ENCODE results near the gene JAM3. TPM values are rescaled to one million over a fixed set of nuclear protein-coding genes. Genes with fewer than 3 reads are reported as not detected.

The JAM3 gene
- total and polyA plus RNA-seq, 2 experiments from 2014 or later: 46.2 to 63.7 TPM

DNA sequence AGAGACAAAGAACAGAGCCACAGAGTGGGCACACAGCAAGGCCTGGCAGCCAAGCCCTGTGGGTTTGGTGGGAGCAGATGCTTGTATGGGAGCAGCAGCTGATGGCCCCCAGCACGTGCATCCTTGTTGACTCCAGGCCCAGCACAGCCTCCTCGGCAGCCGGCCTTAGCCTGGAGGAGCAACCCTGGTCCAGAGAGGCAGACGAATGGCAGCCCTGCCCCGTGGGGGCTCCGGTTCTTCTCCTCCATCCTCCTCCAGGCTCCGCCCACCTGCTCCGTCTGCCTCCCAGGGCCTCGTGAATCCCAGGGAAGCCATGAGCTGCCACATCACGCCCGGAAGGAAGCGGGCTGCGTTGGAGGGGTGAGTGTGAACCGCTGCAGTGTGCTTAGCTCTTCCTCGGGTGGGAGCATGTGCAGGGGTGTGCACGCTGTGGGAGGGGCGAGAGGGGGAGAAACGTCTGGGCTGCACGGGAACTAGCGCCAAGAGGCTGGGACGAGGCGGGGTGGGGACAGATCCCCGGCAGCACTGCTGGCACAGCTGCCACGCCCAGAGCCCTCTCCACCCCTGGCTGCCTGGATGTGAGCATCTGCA lies 36.3 kb upstream of the JAM3 start:
- H3K9me3 ChIP-seq (ENCODE audit: low read depth): no peaks in the 10 kb centered on the region
- no peaks in the 10 kb centered on the region for H3K27me3 ChIP-seq (replicated peaks; ENCODE audit: insufficient read depth)
- DNase-seq: peak; percentile 74
- H3K27ac ChIP-seq: no peak overlapping the region
- H3K9ac ChIP-seq: peak overlapping the region; percentile 46
- H3K4me1 ChIP-seq (ENCODE audit: insufficient read depth): peaks cover 16% of the 10 kb centered on the region
- TF ChIP-seq EZH2phosphoT487 (IDR thresholded peaks at IDR 0.05; ENCODE audit: insufficient read depth, low read depth): no peak
- TF ChIP-seq EZH2 (IDR thresholded peaks at IDR 0.05; ENCODE audit: insufficient read depth, poor library complexity, severe bottlenecking): no peak
- WGBS, 2 experiments (ENCODE audit: low coverage in 1 of 2, low lambda C conversion rate in 2 of 2, missing lambda C conversion rate in 2 of 2): 6 to 8% methylated on average over 24 of the region's 24 CpGs
- H3K9me2 ChIP-seq (ENCODE audit: insufficient read depth): no peaks in the 10 kb centered on the region
- peak overlapping the region; percentile 66 for H2AFZ ChIP-seq
- peaks cover 10% of the 10 kb centered on the region; the same call in 1 of the 2 replicates for H3F3A ChIP-seq (ENCODE audit: insufficient read depth)
- no peaks in the 10 kb centered on the region for H3K79me2 ChIP-seq (ENCODE audit: insufficient read depth)
- peak overlapping the region; percentile 48 for H3K4me2 ChIP-seq (ENCODE audit: unreplicated experiment)
- no peaks in the 10 kb centered on the region for H4K20me1 ChIP-seq (ENCODE audit: insufficient read depth)
- H3K4me3 ChIP-seq: peak overlapping the region; percentile 43; the same call in 1 of the 2 replicates
- in situ Hi-C loops (cut with MboI): no loop called here
- no peaks in the 10 kb centered on the region for H3K36me3 ChIP-seq (ENCODE audit: low read depth)

DNA sequence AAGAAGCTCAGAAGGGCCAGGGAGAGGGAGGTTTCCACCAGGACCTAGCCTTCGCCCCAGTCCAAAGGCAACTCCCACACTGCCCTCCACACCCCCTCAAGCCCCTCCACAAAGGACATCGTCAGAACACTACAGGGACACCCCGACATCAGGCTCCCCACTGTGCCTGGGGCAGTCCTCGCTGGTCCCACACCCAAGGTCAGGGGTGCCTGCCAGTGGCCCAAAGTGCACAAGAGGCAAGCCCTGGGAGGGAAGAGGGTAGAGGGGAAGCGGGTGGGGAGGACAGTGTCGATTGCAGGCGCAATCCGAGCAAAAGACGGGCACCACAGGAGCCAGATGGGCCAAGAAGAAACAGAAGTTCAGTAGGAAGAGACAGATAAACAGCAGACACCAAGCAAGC lies 35.6 kb upstream of the JAM3 start:
- in situ Hi-C loops (cut with MboI): no loop called here
- Histone ChIP-seq H2AFZ (peak overlapping the region; percentile 66), H4K20me1 (ENCODE audit: insufficient read depth) (no peaks in the 10 kb centered on the region), H3F3A (ENCODE audit: insufficient read depth) (peaks cover 14% of the 10 kb centered on the region; the same call in 1 of the 2 replicates), H3K27me3 (replicated peaks; ENCODE audit: insufficient read depth) (no peaks in the 10 kb centered on the region), H3K36me3 (ENCODE audit: low read depth) (no peaks in the 10 kb centered on the region), H3K27ac (peak overlapping the region; percentile 45), H3K9me2 (ENCODE audit: insufficient read depth) (no peaks in the 10 kb centered on the region), H3K9me3 (ENCODE audit: low read depth) (no peaks in the 10 kb centered on the region), H3K4me3 (peak overlapping the region; percentile 43), H3K9ac (peak overlapping the region; percentile 46), H3K79me2 (ENCODE audit: insufficient read depth) (no peaks in the 10 kb centered on the region), H3K4me1 (ENCODE audit: insufficient read depth) (peaks cover 20% of the 10 kb centered on the region), H3K4me2 (ENCODE audit: unreplicated experiment) (peak overlapping the region; percentile 48)
- 21 to 24% methylated on average over 9 of the region's 9 CpGs for WGBS, 2 experiments (ENCODE audit: low coverage in 1 of 2, low lambda C conversion rate in 2 of 2, missing lambda C conversion rate in 2 of 2)
- no peak for TF ChIP-seq EZH2 (IDR thresholded peaks at IDR 0.05; ENCODE audit: insufficient read depth, poor library complexity, severe bottlenecking)
- no peak for TF ChIP-seq EZH2phosphoT487 (IDR thresholded peaks at IDR 0.05; ENCODE audit: insufficient read depth, low read depth)
- DNase-seq: no peak

DNA sequence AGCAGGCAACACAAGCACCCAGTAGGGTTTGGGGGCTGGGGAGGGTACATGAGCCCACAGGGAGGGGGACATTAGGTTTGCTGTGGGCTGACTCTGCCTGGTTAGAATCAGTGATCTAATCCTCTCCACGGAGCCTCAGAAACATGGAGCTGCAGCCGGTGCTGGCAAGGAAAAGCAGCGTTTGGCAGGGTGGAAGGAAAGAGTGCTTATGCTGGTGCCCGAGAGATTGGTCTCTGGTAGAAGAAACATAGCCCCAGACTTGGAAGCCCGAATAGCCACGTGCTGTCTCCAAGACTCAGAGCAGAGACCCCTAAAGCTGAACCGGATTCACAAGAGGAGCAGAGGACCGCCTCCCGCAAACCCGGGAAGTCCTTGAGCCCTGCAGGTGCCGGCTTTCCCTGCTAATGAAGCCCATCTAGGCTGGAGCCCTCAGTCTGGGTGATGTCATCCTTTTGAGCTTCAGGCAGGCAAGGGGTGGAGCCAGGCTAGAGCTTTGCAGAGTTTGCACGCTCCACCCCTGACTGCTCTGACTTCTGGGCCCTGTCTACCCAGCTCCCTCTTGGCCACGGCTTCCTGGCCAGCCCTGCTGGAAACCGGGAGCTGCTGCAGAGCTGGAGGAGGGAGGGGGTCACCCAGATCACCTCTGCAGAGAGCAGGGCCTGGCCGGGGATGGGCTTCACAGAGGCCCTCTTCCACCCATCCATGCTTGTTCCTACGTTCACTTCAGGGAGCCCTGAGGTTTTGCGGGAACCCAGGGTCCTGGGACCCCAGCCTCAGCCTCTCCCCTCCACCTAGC lies 35.0 kb upstream of the JAM3 start:
- no peaks in the 10 kb centered on the region for H3K36me3 ChIP-seq (ENCODE audit: low read depth)
- peak overlapping the region; percentile 66 for H2AFZ ChIP-seq
- no peaks in the 10 kb centered on the region for H3K9me2 ChIP-seq (ENCODE audit: insufficient read depth)
- peak overlapping the region; percentile 46; the same call in 1 of the 2 replicates for H3K9ac ChIP-seq
- no peaks in the 10 kb centered on the region for H3K9me3 ChIP-seq (ENCODE audit: low read depth)
- DNase-seq: peak; percentile 97
- H3K27ac ChIP-seq: peak overlapping the region; percentile 45
- H3K79me2 ChIP-seq (ENCODE audit: insufficient read depth): no peaks in the 10 kb centered on the region
- WGBS, 2 experiments (ENCODE audit: low coverage in 1 of 2, low lambda C conversion rate in 2 of 2, missing lambda C conversion rate in 2 of 2): 12 to 13% methylated on average over 16 to 17 of the region's 17 CpGs
- peaks cover 20% of the 10 kb centered on the region for H3K4me1 ChIP-seq (ENCODE audit: insufficient read depth)
- H4K20me1 ChIP-seq (ENCODE audit: insufficient read depth): no peaks in the 10 kb centered on the region
- peaks cover 14% of the 10 kb centered on the region; the same call in 1 of the 2 replicates for H3F3A ChIP-seq (ENCODE audit: insufficient read depth)
- H3K27me3 ChIP-seq (replicated peaks; ENCODE audit: insufficient read depth): no peaks in the 10 kb centered on the region
- TF ChIP-seq EZH2 (IDR thresholded peaks at IDR 0.05; ENCODE audit: insufficient read depth, poor library complexity, severe bottlenecking) (no peak), EZH2phosphoT487 (IDR thresholded peaks at IDR 0.05; ENCODE audit: insufficient read depth, low read depth) (no peak)
- H3K4me3 ChIP-seq: peak overlapping the region; percentile 43
- in situ Hi-C loops (cut with MboI): no loop called here
- H3K4me2 ChIP-seq (ENCODE audit: unreplicated experiment): peak overlapping the region; percentile 48

DNA sequence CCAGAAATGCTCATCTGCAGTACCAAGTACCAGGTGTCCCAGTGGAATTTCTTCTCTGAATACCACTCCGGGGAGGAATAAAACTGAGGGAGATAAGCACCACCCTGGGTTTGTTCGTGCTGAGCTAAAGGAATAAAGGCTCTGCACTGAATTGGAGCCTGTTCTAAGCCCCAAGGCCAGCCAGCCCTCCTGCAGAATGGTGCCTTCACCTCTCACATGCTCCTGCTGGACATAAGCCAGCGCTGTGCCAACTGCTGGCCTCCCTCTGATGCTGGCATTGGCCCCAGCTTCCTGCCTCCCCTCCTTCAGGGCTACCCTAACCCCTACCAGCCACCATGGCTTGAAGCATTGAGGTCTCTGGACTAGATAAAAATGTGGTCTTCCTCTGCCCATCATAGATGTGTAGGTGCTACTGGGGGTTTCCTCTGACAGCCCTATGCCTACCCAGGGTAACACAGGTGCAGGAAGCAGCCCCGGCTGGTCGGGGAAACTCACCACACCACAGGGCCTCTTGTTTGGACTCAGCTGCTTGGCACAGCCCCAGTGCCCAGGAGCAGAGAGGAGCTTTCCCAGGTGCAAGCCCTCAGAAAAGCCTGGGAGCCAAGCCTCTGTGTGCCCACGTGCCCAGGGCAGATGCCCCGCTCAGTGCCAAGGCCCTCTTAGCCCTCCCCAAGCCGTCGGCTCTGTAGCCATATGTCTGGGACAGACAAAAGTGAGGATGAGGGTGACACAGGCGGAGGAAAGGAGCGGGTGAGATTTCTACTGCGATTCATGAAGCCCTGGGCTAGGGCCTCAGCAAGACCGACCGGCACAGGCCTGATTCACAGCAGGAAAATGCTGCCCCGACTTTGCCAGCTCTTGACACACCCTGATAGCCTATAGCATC lies 34.1 kb upstream of the JAM3 start:
- H4K20me1 ChIP-seq (ENCODE audit: insufficient read depth): no peaks in the 10 kb centered on the region
- no peaks in the 10 kb centered on the region for H3K36me3 ChIP-seq (ENCODE audit: low read depth)
- H3K4me2 ChIP-seq (ENCODE audit: unreplicated experiment): peak overlapping the region; percentile 48
- 0 out of 2 replicates have a peak overlapping the region, but pooled peaks have one; percentile 46 for H3K9ac ChIP-seq
- 0 out of 2 replicates have a peak overlapping the region, but pooled peaks have one; percentile 45 for H3K27ac ChIP-seq
- in situ Hi-C loops (cut with MboI): no loop called here
- H2AFZ ChIP-seq: peak overlapping the region; percentile 66
- 81 to 84% methylated on average over 15 of the region's 15 CpGs for WGBS, 2 experiments (ENCODE audit: low coverage in 1 of 2, low lambda C conversion rate in 2 of 2, missing lambda C conversion rate in 2 of 2)
- peaks cover 14% of the 10 kb centered on the region; the same call in 1 of the 2 replicates for H3F3A ChIP-seq (ENCODE audit: insufficient read depth)
- H3K9me3 ChIP-seq (ENCODE audit: low read depth): no peaks in the 10 kb centered on the region
- H3K9me2 ChIP-seq (ENCODE audit: insufficient read depth): no peaks in the 10 kb centered on the region
- peak; percentile 60 for DNase-seq
- no peaks in the 10 kb centered on the region for H3K27me3 ChIP-seq (replicated peaks; ENCODE audit: insufficient read depth)
- no peaks in the 10 kb centered on the region for H3K79me2 ChIP-seq (ENCODE audit: insufficient read depth)
- TF ChIP-seq EZH2 (IDR thresholded peaks at IDR 0.05; ENCODE audit: insufficient read depth, poor library complexity, severe bottlenecking) (no peak), EZH2phosphoT487 (IDR thresholded peaks at IDR 0.05; ENCODE audit: insufficient read depth, low read depth) (no peak)
- H3K4me1 ChIP-seq (ENCODE audit: insufficient read depth): peaks cover 20% of the 10 kb centered on the region
- H3K4me3 ChIP-seq: no peak overlapping the region
